ENCODE results near the gene GRAMD2A.

GRAMD2A gene

GRCh38 chr15:72220687-72221086 lies 23.1 kb upstream of the GRAMD2A start:
- DNase-seq (ENCODE audit: low read depth, low spot score): no peak
- peak overlapping the region; percentile 96 for H3K27ac ChIP-seq

GRCh38 chr15:72217216-72217615 lies 19.6 kb upstream of the GRAMD2A start:
- no peak for DNase-seq (ENCODE audit: low read depth, low spot score)
- peak overlapping the region; percentile 96 for H3K27ac ChIP-seq

GRCh38 chr15:72216079-72216478 lies 18.5 kb upstream of the GRAMD2A start:
- no peak for DNase-seq (ENCODE audit: low read depth, low spot score)
- H3K27ac ChIP-seq: peak overlapping the region; percentile 96

GRCh38 chr15:72207558-72208085 lies 10.0 kb upstream of the GRAMD2A start:
- no peak for DNase-seq (ENCODE audit: low read depth, low spot score)
- peak overlapping the region; percentile 97 for H3K27ac ChIP-seq

- peak overlapping the region; percentile 97 for H3K27ac ChIP-seq
- DNase-seq (ENCODE audit: low read depth, low spot score): no peak
Observed at GRCh38 chr15:72206677-72207000, 9.1 kb upstream of the GRAMD2A start.

GRCh38 chr15:72205896-72206676 lies 8.5 kb upstream of the GRAMD2A start:
- H3K27ac ChIP-seq: peak overlapping the region; percentile 97
- DNase-seq (ENCODE audit: low read depth, low spot score): no peak

GRCh38 chr15:72205273-72205672 lies 7.7 kb upstream of the GRAMD2A start:
- peak overlapping the region; percentile 97 for H3K27ac ChIP-seq
- DNase-seq (ENCODE audit: low read depth, low spot score): no peak

GRCh38 chr15:72203507-72203837 lies 5.9 kb upstream of the GRAMD2A start:
- peak; percentile 93 for DNase-seq (ENCODE audit: low read depth, low spot score)
- H3K27ac ChIP-seq: peak overlapping the region; percentile 97

GRCh38 chr15:72202801-72203506 lies 5.4 kb upstream of the GRAMD2A start:
- DNase-seq (ENCODE audit: low read depth, low spot score): no peak
- peak overlapping the region; percentile 97 for H3K27ac ChIP-seq

- H3K27ac ChIP-seq: peak overlapping the region; percentile 97
- DNase-seq (ENCODE audit: low read depth, low spot score): no peak
Observed at GRCh38 chr15:72202302-72202701, 4.7 kb upstream of the GRAMD2A start.

- peak overlapping the region; percentile 97 for H3K27ac ChIP-seq
- DNase-seq (ENCODE audit: low read depth, low spot score): no peak
Observed at GRCh38 chr15:72201391-72201921, 3.9 kb upstream of the GRAMD2A start.

- no peak for DNase-seq (ENCODE audit: low read depth, low spot score)
- peak overlapping the region; percentile 97 for H3K27ac ChIP-seq
Observed at GRCh38 chr15:72200395-72201237, 3.0 kb upstream of the GRAMD2A start.

- peak; percentile 41 for DNase-seq (ENCODE audit: low read depth, low spot score)
- peak overlapping the region; percentile 97 for H3K27ac ChIP-seq
Observed at GRCh38 chr15:72199721-72200212, 2.2 kb upstream of the GRAMD2A start.

GRCh38 chr15:72199205-72199515 lies 1.6 kb upstream of the GRAMD2A start:
- no peak for DNase-seq (ENCODE audit: low read depth, low spot score)
- H3K27ac ChIP-seq: peak overlapping the region; percentile 97

GRCh38 chr15:72198356-72199204 lies 993 bp upstream of the GRAMD2A start:
- no peak for DNase-seq (ENCODE audit: low read depth, low spot score)
- peak overlapping the region; percentile 63 for H3K27ac ChIP-seq

- DNase-seq (ENCODE audit: low read depth, low spot score): no peak
- H3K27ac ChIP-seq: peak overlapping the region; percentile 63
Observed at GRCh38 chr15:72197041-72197459, 537 bp downstream of the GRAMD2A start.

- DNase-seq (ENCODE audit: low read depth, low spot score): no peak
- peak overlapping the region; percentile 63 for H3K27ac ChIP-seq
Observed at GRCh38 chr15:72196409-72197040, 1.1 kb downstream of the GRAMD2A start.

- H3K27ac ChIP-seq: peak overlapping the region; percentile 63
- no peak for DNase-seq (ENCODE audit: low read depth, low spot score)
Observed at GRCh38 chr15:72195101-72195511, 2.5 kb downstream of the GRAMD2A start.

- no peak overlapping the region for H3K27ac ChIP-seq
- no peak for DNase-seq (ENCODE audit: low read depth, low spot score)
Observed at GRCh38 chr15:72193836-72194396, 3.7 kb downstream of the GRAMD2A start.

All from epithelial cell of prostate (primary cell).